AG09309 (cell line): ENCODE results near the gene HPSE.
"Not testable (repeated sequence)": the region's sequence is repeated elsewhere in the genome, so short reads cannot be mapped to it uniquely, and the experiment has no call there.

ENCODE experiments used
- DNase-seq: peaks from one replicate; pipeline ENCODE4 v3.0.0-alpha.2; 2010; ENCODE audit warnings: low read depth
- H3K4me3 ChIP-seq: 2 replicates; pipeline ENCODE4 v1.5.1; 2011; ENCODE audit warnings: mild to moderate bottlenecking, low read depth, low read length, moderate library complexity; ENCODE audit not compliant: control insufficient read depth
- TF ChIP-seq, protein P1 (sequence below): IDR thresholded peaks from 2 replicates; pipeline ENCODE4 v1.5.1; 2011; ENCODE audit warnings: mild to moderate bottlenecking, low read depth, low read length, inconsistent platforms; ENCODE audit not compliant: insufficient read depth, control insufficient read depth; ENCODE audit errors: missing control alignments

The HPSE gene

DNA sequence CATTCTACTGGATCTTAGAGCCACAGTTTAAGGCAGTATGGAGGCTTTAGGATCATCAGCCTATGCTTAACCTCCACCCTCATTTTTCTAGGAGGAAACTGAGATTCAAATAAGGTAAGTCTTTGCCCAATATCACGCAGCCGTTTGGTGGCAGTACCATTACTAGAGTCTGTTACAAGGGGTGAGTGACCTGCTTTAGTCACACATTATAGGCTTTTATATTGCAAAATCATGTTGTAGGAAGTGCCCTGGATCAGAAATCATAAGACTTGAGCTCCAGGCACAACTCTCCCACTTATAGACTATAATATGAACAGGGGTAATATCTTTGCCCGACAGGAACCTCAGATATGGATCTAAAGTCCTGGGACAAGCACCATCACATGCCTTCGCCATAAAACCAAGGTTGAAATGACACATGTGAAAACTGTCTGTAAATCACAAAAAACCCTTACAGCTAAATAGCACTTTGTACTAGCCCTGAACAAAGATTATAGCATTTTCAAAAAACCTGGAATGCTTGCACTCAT, 19.2 kb downstream of the HPSE start:
- DNase-seq, result no peak
- TF ChIP-seq, protein P1, sequence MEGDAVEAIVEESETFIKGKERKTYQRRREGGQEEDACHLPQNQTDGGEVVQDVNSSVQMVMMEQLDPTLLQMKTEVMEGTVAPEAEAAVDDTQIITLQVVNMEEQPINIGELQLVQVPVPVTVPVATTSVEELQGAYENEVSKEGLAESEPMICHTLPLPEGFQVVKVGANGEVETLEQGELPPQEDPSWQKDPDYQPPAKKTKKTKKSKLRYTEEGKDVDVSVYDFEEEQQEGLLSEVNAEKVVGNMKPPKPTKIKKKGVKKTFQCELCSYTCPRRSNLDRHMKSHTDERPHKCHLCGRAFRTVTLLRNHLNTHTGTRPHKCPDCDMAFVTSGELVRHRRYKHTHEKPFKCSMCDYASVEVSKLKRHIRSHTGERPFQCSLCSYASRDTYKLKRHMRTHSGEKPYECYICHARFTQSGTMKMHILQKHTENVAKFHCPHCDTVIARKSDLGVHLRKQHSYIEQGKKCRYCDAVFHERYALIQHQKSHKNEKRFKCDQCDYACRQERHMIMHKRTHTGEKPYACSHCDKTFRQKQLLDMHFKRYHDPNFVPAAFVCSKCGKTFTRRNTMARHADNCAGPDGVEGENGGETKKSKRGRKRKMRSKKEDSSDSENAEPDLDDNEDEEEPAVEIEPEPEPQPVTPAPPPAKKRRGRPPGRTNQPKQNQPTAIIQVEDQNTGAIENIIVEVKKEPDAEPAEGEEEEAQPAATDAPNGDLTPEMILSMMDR, result no peak
- no peak overlapping the region for H3K4me3 ChIP-seq

DNA sequence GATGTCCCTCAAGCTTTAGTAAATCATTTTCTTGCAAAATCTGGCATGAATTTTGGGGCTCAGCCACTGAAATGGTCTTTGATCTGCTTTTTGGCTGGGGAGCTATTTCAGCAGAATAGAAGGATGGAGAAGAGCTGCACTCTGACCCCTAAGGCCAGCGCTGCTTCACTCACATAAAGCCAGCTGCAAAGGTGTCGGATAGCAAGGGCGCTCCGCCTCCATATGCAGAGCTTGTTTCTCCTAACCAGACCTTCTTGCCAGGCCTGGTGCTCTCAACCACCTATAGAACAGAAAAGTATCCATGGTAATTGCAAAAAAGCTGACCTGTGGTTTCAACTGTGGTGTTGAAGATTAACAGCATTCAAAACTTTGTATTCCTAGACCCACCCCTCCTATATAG, 26.0 kb downstream of the HPSE start:
- DNase-seq, result no peak
- TF ChIP-seq, protein P1, result no peak

GRCh38 chr4:83307920-83308319, 26.7 kb downstream of the HPSE start:
- TF ChIP-seq, protein P1, result no peak
- no peak overlapping the region for H3K4me3 ChIP-seq
- no peak for DNase-seq

More for the DNA sequence above, 26.0 kb downstream of the HPSE start:
- H3K4me3 ChIP-seq, result no peak overlapping the region

- DNase-seq, result no peak
- TF ChIP-seq, protein P1, result no peak
- no peak overlapping the region for H3K4me3 ChIP-seq
Observed at GRCh38 chr4:83305187-83305586, 29.5 kb downstream of the HPSE start.

DNA sequence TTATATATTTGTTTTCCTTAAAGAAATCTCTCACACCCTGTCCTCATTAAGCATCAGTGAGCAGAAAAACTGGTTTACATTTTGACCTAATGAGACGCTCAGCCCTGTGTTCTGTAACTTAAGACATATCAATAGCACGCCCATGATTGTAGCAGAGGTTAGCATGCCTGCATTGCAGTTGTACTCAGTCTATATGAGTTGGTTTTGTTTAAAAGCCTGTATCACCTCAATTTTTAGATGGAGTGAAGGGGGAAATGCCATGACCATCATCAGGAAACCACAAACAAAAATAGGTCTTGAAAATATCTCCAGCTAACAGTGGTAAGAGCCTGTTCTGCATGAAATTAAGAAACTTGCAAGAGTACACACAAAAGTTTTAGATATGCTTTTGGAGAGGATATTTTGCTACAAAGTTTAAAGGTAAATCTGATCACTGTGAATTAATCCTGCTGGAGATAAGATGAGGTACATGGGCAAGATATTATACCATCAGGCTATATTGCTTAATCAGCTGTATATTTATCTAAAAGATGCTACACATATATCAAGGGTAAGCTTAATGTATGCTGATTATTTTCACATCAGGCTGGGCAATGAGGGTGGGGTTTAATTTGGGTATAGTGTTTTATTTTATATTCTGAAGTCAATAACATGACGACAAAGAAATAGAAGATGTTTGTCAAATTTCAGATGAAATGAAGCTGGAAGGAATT, 36.9 kb downstream of the HPSE start:
- no peak for DNase-seq
- TF ChIP-seq, protein P1, result no peak
- no peak overlapping the region for H3K4me3 ChIP-seq

DNA sequence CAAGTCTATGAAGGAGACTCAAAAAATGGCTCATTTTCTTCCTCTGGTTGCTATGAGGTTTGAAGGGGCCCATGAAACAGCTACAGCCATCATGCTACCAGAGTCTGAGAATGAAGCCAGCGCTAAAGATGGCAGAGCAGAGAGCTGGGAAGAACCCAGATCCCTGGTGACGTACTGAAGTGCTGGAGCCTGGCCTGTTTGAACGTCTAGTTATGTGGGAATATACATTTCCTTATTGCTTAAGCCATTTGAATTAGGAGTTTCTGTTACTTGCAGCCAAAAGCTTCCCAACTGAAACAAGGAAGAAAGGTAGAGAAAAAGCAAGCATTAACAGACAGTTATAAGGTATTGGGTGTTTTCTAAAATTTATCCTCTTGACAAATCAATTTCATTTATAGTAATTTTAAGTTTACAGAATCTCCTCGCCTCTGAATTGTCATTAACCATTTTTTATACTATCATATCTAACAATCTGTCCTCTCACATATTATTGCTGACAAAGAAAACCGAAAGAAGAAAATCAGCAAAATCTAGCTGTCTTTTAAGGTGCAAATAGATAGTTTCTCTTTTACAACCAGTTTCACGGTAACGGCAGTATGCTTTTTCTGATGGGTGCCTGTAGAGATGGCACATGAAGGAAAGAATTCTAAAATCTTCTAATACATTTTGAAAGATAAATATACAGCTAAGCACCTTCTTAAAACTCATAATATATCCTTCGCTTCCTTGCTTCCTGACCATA, 41.2 kb downstream of the HPSE start:
- H3K4me3 ChIP-seq, result no peak overlapping the region
- no peak for DNase-seq
- TF ChIP-seq, protein P1, result no peak

DNA sequence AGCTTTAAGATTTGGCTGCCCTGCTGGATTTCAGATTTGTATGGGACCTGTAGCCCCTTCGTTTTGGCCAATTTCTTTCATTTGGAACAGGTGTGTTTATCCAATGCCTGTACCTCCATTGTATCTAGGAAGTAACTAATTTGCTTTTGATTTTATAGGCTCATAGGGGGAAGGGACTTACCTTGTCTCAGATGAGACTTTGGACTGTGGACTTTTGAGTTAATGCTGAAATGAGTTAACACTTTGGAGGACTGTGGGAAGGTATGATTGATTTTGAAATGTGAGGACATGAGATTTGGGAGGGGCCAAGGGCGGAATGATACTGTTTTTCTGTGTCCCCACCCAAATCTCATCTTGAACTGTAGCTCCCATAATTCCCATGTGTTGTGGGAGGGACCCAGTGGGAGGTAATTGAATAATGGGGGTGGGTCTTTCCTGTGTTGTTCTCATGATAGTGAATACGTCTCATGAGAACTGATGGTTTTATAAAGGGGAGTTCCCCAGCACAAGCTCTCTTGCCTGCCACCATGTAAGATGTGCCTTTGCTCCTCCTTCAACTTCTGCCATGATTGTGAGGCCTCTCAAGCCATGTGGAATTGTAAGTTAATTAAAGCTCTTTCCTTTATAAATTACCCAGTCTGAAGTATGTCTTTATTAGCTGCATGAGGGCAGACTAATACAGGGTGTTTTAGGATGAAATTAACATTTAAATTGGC, 44.4 kb downstream of the HPSE start:
- not testable (repeated sequence) for H3K4me3 ChIP-seq, DNase-seq

- not testable (repeated sequence) for DNase-seq, H3K4me3 ChIP-seq
Observed at GRCh38 chr4:83288381-83288780, 46.3 kb downstream of the HPSE start.
